GM21786 (cell line): ENCODE data around the gene GABBR2.

Experiments used
- ATAC-seq: cut with Tn5 transposase; IDR thresholded peaks from one replicate; pipeline ENCODE4 v1.9.1; 2021; ENCODE audit not compliant: unreplicated experiment

Gene GABBR2

DNA sequence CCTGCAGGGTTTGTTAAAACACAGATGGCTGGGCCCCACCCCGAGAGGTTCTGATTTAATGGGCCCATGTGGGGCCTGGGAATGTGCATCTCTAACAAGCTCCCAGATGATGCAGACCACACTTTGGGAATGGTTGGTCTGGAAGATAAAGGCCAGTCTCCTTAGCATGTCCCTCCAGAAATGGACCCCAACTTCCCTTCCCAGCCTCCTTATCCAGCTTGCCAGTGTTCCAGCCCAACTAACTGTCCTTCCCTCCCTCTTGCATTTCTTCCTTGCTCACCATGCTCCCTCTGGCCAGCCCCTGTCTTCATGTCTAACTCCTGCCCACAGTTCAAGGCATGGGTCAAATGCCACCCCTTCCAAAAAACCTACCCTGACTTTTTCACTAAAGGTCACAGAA, 257.2 kb downstream of the GABBR2 start:
- no peak for ATAC-seq

- no peak for ATAC-seq
These were observed 258.2 kb downstream of the GABBR2 start for GRCh38 chr9:98450496-98450895.

DNA sequence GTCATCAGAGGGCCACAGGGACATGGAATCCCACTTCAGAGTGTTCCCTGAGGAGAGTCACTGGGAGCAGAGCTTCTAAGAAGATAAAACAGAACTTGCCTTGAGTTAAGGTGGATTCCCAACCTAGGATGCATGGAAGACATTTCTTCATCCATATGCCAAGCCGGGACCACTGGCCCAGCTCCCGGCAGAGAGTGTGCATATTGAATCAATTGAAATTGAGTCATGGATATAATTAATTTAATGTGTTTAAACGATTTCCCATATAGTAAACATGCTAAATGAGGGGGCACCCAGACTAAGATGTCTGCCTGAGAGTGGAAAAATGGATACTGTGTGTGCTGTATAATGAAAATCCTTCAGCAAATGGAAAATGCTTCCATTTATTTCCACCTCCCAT, 258.9 kb downstream of the GABBR2 start:
- ATAC-seq: no peak

GRCh38 chr9:98445576-98445975, 263.2 kb downstream of the GABBR2 start:
- ATAC-seq: no peak

GRCh38 chr9:98444601-98445000, 264.1 kb downstream of the GABBR2 start:
- ATAC-seq: no peak

DNA sequence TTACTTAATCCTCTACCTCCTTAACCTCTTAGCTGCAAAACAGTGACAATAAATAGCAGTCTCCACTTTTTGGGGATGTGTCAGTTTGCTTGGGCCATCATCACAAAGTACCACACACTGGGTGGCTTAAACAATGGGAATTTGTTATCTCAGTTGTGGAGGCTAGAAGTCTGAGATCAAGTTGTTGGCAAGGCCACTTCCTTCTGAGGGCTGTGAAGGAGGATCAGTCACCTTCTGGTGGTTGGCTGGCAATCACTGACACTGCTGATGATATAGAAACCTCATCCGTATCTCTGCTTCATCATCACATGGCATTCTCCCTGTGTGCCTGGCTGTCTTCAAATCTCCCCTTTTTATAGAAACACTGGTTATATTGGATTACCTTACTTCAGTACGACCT, 266.2 kb downstream of the GABBR2 start:
- ATAC-seq: no peak

- no peak for ATAC-seq
These were observed 266.6 kb downstream of the GABBR2 start for GRCh38 chr9:98442114-98442513.

- no peak for ATAC-seq
These were observed 270.1 kb downstream of the GABBR2 start for GRCh38 chr9:98438666-98439065.

GRCh38 chr9:98437458-98438034, 271.2 kb downstream of the GABBR2 start:
- ATAC-seq: no peak

GRCh38 chr9:98432960-98433359, 275.8 kb downstream of the GABBR2 start:
- ATAC-seq: no peak

GRCh38 chr9:98432134-98432533, 276.6 kb downstream of the GABBR2 start:
- no peak for ATAC-seq

DNA sequence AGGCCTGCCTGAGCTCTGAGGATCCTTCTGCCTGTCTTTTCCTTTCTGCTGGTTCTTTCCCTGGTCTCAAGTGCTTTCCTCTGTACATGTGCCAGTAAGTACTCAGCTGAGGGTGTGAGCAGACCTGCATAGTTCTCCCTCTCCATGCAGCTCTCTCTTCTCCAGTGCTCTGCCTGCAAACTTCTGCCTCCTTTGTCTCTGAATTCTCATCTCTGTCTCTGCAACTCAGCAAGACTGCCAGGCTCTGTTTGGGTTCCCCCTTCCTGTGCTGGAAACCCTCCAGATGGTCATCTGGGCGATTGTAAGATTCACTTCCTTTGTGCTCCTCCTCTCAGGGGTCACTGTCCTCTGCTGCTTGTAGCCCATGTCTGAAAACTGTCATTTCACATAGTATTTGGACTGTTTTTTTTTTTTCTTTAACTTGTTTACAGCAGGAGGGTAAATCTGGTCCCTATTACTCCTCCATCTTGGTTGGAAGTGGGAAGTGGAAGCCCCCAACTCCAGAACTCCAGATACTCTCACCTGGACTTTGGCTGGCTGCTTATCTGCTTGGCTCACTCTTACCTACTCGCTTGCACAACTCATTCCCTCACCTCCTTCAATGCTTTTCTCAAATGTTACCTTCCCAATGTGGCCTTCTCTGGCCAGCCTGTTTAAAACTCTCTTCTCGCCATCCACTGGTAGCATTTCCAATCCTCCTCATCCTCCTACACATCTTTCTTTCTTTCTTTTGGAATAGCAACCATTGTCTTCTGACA, 278.0 kb downstream of the GABBR2 start:
- ATAC-seq: no peak

DNA sequence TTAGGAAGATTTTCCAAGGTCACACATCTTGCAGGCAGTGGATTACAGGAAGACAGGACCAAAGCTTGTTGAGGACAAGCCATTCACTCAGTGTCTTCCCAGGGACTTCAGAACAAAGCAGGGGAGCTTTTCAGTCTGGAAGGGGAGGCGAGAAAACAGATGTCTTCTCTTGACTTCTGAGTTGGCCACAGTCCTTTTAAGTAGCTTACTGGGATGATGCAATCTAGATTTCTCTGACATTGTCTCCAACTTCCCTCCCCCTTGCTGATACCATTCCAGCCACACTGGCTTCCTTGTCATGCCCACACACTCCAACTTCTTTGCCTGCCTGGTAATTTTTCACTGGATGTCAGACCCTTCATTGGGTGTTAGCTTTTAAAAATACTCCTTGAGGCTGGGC, 279.1 kb downstream of the GABBR2 start:
- ATAC-seq: no peak

DNA sequence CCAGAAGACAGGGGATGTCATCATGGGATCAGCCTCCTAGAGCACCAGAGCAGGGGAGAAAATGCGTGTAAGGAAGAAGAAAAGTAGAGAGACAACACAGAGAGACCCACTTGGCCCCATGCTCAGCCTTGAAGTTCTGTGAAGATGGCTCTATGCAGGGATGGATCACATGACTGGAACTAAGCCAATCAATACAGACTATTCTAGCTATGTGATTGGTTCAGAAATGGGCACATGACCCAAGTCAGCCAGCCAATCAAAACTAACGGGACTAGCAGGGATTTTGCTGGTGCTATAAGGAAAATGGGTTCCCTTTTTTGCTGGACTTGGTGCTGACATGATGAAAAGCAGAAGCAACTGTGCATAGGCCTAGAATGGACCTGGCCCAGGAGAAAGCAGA, 280.3 kb downstream of the GABBR2 start:
- ATAC-seq: no peak

- ATAC-seq: no peak
These were observed 281.2 kb downstream of the GABBR2 start for GRCh38 chr9:98427491-98427890.

GRCh38 chr9:98425079-98425478, 283.7 kb downstream of the GABBR2 start:
- no peak for ATAC-seq

DNA sequence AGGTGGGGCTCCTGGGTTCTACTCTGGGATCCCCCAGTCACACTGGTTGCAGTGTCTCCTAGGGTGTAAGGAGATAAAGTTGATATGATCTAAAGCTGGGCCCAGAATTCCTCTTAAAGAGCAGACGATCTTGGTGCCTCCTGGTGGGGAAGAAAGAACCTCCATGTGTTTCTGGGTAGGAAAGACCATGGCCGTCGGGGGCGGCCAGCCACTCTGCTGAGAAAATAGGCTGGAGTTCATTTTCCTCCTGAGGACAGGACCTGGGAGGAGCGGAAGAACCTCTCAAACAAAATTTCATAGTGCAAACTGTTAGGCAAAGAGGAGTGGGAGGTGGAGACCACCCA, 289.5 kb downstream of the GABBR2 start:
- no peak for ATAC-seq

DNA sequence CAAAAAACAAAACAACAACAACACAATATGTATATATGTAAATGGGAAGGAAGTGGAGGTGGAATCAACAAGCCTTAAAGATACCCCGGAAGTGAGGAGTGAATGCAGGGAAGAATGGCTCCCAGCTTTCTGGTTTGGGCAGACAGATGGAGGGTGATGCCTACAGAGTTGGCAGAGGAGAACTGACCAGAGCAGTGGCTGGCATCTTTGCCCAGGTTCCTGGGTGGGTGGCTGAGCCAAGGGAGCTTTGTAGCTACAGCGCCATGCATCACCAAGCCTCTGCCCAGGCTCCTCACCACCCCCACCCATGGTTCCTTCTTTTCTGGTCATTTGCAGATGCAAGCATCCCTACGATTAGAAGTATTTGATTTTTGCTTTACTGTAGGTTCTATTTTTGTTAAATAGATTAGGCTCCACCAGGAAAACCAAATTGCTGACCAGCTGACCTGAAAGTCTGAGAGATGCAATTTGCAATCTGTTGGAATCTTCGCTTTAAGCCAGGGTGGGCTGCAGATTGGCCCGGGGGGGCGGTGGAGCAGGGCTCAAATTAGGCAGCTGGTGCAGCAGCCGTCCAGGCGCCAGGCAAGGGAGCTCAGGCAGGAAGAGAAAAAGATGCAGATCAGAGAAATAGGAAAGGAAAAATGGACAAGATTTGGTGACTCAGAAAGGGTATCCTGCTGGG, 290.0 kb downstream of the GABBR2 start:
- no peak for ATAC-seq

DNA sequence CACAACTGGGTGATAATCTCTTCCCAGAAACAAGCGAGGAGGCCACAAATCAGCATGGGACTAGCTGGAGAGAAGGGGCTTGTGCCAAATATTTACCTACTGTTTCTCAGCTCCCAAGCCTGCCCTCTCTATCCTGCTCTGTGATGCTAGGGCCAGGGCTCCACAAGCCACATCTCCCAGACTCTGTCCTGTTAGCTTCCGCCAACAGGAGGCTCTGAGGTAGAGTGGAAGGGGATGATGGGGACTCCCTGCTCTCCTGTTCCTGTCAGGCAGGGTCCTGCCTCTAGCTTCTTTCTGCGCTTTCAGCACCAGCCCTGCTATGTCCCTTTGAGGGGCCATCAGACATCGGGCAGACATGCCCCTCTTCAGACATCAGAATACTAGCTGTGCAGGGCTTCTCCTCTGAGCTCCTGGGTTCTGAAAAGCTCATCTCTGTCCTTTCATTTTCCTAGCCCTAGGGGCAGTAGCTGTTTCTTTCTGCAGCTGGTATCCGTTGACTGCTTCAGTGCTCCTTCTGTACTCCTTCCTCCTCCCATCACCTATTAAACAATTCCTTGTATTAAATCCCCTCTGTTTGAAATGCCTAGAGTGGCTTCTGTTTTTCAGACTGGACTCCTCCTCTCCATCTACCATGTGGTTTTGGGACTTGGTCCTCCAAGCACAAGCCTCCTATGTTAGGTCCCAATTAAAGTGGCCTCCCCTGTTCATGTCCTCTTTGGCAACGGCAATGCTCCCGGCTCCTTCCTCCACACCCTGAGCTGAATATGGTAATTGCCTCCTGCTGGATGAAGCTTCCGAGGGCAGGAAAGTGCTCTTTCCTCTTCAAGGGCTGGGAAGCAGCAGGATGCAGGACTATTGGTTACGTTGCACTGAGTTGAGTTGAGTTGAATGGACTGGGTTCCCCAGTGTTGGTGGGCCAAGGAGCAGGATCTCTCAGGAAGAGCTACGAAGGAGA, 292.2 kb downstream of the GABBR2 start:
- ATAC-seq: no peak

GRCh38 chr9:98415782-98416181, 293.0 kb downstream of the GABBR2 start:
- ATAC-seq: no peak

DNA sequence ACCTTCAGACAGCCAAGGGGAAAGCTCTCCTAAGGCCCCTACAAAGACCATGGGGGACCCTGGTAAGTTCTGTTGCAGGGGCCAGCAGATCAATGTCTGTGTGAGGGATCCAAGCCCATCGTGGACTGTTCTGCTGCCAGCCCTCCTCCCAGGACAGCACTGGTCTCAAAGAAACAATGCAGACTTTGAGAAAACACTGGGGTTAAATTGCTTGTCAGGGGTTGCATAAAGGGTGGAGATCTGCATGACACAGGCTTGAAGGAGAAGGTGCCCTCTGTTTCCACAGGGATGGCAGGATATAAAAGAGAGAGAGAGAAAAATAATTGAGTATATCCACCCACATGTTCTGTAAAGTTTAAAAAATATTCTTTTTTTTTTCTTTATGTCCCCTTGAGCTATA, 295.7 kb downstream of the GABBR2 start:
- no peak for ATAC-seq
